GM19240 (cell line): ENCODE measurements around the gene COBL.

Experiments
- DNase-seq: peaks from one replicate; pipeline ENCODE4 v3.0.0; 2011; ENCODE audit warnings: low spot score; ENCODE audit not compliant: insufficient read length

Gene COBL

GRCh38 chr7:51328351-51328801 lies 11.8 kb upstream of the COBL start:
- no peak for DNase-seq

- DNase-seq = no peak
Observed at GRCh38 chr7:51327287-51327717, 10.7 kb upstream of the COBL start.

GRCh38 chr7:51326656-51327286 lies 10.2 kb upstream of the COBL start:
- no peak for DNase-seq

- DNase-seq = no peak
Observed at GRCh38 chr7:51325908-51326307, 9.3 kb upstream of the COBL start.

DNA sequence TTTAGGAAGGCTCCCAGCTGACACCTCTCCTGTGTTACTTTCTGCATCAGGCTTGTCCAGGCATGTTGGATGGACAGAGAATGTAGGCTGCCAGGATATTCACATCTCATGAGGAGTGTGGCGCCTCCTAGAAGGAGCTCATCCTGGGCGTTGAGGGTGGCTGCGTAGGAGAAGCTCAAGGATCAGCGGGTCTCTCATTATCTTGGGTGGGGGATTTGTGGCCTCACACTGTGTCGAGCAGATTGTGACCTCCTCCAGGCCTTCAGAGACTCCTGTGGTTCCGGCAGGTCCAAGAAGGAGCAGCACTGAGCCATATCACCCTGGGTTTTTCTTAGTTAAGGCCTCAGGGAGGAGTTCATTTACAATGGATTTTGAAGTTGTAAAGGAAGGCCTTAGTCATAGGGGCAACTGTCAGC lies 8.7 kb upstream of the COBL start:
- DNase-seq = no peak

GRCh38 chr7:51324206-51324898 lies 7.7 kb upstream of the COBL start:
- no peak for DNase-seq

DNA sequence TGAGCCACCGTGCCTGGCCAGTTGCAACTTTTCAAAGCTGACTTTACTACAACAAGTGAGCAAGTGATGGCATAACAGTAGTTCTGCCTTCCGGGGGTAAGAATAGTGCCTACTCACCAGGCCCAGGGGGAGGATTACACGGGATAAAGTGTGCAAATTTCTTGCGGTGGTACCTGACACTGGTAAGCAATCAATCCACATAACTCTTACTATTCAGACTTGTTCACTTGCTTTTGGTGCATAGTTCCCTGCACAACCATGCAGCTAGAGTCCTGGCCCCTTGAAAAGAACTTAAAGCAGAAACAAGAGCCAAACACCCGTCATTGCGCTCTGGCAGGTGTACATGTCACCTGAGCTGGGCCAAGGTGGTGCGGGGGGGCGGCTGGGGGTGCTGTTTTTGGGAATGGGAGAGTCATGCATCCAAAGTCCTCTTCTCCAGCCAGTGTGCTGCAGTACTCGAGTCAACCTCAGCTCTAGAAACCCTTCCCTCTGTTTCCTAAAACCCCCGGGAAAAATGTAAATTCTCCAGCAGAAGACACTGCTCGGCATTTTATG lies 5.4 kb upstream of the COBL start:
- DNase-seq = no peak

DNA sequence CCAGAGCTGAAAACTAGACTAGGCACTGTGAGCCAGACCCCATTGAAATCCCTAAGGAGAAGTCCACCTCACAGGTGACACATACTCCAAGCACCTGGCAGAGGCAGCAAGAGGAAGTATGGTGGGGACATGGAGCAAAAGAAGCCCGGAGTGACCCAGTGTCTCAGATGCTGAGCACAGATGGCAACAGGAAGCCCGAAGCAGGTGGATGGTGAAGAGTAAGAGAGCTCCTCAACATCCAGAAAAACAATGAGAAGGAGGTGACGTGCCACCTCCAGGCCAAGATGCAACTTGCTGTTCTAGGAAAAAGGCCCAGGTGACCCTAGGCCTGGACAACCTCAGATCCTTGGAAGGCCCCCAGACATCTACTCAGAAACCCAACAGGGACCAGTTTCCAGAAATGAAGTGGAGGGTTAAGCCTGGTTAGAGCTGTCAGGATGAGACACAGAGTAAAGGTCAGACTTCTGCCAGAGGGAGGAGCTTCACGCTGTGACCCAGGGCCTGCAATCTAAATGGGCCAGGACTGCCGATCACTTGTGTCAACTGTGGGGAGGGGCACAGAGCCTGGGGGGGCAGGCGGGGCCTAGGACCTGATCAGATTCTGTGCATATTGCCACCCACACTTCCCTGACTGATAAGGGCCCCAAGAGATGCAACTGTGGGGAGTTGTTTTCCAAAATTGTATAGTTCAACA lies 2.4 kb upstream of the COBL start:
- no peak for DNase-seq

DNA sequence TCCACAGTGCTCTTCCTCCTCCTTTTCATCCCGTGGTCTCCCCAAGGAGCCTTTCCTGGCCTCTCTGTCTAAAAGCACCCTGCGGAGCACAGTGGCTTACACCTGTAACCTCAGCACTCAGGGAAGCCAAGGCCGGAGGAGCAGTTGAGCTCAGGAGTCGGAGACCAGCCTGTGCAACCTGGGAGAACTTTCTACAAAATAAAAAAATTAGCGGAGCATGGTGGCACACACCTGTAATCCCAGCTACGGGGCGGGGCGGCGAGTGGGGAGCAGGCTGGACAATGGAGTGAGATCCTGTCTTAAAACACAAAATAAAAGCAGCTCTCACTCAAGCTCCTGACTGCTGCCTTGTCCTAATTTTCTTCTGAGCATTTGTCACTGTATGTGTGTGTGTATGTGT lies 1.4 kb upstream of the COBL start:
- DNase-seq = no peak

DNA sequence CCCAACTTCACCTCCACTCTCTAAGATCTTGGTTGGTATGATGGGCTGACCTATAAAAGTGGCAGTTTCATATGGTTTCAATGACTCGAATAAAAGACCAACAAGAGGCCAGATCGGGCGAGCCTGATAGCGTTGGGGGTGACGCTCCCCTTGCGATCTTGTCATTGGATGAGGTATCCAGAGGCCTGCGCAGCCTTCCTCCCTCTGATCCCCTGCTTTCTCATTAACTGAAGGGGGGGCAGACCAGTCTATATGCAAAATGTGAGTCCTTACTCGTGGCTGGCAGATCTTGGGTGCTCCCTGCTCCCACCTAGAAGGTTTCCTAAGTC lies 937 bp upstream of the COBL start:
- no peak for DNase-seq

- DNase-seq = no peak
Observed at GRCh38 chr7:51316262-51316665, 345 bp downstream of the COBL start.

- DNase-seq = no peak
Observed at GRCh38 chr7:51315393-51316261, 982 bp downstream of the COBL start.

- no peak for DNase-seq
Observed at GRCh38 chr7:51314726-51315125, 1.9 kb downstream of the COBL start.

- no peak for DNase-seq
Observed at GRCh38 chr7:51313738-51314425, 2.7 kb downstream of the COBL start.

DNA sequence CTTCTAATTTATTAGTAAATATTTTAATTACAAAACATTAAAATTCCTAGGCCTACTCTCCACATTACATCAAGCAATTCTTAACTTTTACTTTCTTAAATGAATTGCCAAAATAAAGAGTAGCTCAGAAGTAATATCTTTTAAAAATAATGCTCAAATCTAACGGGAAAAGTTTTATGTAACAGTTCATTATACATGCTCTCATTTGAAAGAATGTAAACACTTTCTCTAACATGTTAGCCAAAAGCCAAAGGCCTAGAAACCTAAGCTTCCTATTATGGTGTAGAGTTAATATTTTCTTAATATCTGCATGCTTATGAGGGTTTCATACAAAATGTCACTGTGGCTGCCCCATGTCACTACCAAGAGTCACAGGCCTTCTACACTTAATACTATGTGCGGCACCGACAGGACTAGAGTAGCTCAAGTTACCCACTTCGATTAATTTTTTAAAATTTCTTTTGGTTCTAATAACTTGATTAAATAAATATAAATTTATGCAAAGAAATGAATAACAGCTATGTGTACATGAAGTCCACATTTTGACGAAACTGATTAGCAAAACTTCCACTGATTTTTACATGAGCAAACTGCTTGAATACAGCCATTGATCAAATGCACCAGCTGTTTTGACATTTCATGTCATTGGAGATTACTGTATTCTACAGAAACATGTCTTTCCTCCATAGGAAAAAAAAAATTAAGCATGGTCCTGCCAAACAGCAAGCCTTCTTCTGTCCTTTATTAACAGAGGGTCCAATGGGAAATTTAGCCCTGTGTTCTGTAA lies 3.5 kb downstream of the COBL start:
- no peak for DNase-seq

DNA sequence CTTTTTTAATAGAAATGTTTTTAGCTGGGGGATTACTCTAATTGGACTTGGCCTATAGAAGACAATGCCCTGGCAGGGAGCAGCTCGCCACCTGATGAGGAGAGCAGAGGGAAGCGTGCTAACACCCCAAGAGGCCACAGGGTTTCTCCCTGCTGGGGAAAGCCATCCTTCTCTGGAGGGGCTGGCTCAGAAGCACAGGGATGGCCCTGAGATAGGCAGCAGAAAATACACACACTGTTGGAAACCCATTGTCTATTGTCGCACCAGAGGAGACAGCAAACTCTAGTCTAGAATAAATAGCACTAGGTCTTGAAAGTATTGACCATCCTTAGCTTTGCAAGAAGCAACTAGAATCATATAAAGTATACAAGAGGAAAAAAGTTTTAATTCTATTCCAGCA lies 5.4 kb downstream of the COBL start:
- DNase-seq = no peak

GRCh38 chr7:51310131-51310583 lies 6.5 kb downstream of the COBL start:
- no peak for DNase-seq

GRCh38 chr7:51309361-51310130 lies 7.1 kb downstream of the COBL start:
- DNase-seq = no peak

GRCh38 chr7:51308696-51309095 lies 7.9 kb downstream of the COBL start:
- no peak for DNase-seq
